HEK293T (cell line): ENCODE data around the gene CTSA.

Experiments
- ARNT ChIP-seq: fragments of 450-650 bp; IDR thresholded peaks from 2 replicates; pipeline ENCODE4 v1.6.1; 2017; ENCODE audit warnings: mild to moderate bottlenecking
- BHLHE40 ChIP-seq: fragments of 450-650 bp; IDR thresholded peaks from 2 replicates; pipeline ENCODE4 v1.6.1; 2016; ENCODE audit warnings: mild to moderate bottlenecking, moderate library complexity, borderline replicate concordance
- FOXM1 ChIP-seq: fragments of 450-650 bp; IDR thresholded peaks from 2 replicates; pipeline ENCODE4 v1.6.1; 2017; ENCODE audit warnings: mild to moderate bottlenecking, borderline replicate concordance
- NFRKB ChIP-seq: fragments of 450-650 bp; IDR thresholded peaks from 2 replicates; pipeline ENCODE4 v1.6.1; 2016; ENCODE audit warnings: mild to moderate bottlenecking, moderate library complexity
- SUZ12 ChIP-seq: fragments of 450-650 bp; IDR thresholded peaks from 2 replicates; pipeline ENCODE4 v1.6.1; 2016; ENCODE audit warnings: mild to moderate bottlenecking

DNA sequence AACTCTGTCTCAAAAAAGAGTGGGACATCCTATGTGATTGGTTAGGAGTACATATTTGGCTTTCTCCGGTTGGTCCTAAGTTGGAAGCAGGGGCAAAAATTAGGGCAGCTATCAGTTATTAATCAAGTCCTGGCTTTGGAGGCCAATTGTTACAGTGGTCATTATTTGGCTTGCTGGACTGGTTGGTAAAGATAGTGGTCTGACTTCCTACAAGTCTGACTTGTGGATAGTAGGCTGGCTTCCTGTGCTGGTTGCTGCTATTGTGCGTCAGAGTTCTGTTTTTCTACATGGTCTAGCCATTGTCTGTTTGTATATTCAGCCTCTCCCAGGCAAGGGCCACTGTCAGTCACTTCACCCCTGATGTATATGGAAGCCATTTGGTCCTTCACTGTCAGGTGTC lies 40.9 kb upstream of the CTSA start:
- TF ChIP-seq FOXM1, result no peak
- no peak for TF ChIP-seq NFRKB
- no peak for TF ChIP-seq SUZ12
- no peak for TF ChIP-seq ARNT
- TF ChIP-seq BHLHE40, result no peak
